HG03354 (cell line): ENCODE data around the gene CHMP1B.
"Not testable (repeated sequence)": the region's sequence is repeated elsewhere in the genome, so short reads cannot be mapped to it uniquely, and the experiment has no call there.

ENCODE experiments used
- ATAC-seq: cut with Tn5 transposase; IDR thresholded peaks from one replicate; pipeline ENCODE4 v1.9.1; 2021; ENCODE audit warnings: mild to moderate bottlenecking; ENCODE audit not compliant: unreplicated experiment, poor library complexity, severe bottlenecking

The CHMP1B gene

DNA sequence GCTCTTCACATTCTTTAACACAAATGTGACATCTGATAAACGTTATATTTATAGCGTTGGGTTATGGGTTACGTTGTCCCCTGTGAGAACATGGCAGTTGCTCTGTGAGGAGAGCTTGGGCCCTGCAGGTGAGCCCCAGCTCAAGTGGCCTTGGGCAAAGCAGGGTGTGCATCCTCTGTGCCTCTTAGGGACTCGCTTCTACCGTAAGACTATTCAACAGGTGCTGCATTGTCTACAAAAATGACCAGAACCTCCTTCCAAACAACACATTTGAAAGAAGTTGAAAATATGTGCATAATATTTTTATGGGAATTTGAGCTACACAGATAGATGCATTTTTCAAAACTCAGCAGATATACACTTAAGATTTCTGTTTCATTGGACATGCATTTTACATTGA is 16.4 kb upstream of the CHMP1B start:
- no peak for ATAC-seq

DNA sequence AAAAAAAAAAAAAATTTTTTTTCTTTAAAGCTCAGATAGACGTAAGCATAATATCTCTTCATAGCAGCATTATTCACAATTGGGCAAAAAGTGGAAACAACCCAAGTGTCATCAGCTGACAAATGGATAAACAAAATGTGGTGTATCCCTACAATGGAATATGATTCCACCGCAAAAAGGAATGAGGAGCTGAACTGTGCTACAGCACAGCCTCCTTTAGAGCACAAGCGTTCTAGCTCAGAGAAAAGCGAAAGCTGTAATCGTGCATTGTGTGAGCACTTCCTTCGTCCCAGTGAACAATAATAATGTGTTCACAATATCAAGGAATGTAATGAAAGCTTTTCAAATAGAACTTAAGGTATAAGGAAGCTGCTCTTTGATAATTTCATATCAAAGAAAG is 11.7 kb upstream of the CHMP1B start:
- no peak for ATAC-seq

DNA sequence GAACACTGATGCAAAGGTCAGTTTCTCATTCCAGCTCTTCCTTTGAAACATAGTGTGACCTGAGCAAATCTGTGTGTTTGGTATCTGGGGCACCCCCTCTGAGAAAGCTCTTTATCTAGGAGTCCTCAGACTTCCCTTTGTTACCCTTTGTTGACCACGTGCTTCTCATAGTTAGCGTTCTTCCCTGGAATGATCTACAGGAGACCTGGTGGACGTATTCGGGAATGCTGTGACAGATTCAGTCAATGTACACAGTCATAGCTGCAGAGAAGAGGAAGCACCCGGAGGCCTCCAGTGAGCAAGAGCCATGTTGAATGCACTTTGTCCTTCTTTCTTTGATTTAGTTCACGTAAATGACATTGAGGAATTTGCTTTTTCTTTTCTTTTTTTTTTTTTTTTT is 10.7 kb upstream of the CHMP1B start:
- no peak for ATAC-seq

DNA sequence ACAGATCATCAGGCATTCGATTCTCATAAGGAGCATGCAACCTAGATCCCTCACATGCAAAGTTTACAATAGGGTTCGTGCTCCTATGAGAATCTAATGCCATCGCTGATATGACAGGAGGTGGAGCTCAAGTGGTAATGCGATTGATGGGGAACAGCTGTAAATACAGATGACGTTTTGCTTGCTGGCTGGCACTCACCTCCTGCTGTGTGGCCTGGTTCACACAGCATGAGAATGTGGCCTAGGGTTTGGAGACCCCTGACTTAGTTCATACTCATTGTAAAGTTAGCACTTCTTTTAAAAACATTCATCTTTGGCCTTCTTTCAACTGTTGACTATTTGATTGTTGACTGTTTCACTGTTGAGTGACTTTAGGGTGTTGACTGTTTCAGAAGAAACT is 8.7 kb upstream of the CHMP1B start:
- no peak for ATAC-seq

DNA sequence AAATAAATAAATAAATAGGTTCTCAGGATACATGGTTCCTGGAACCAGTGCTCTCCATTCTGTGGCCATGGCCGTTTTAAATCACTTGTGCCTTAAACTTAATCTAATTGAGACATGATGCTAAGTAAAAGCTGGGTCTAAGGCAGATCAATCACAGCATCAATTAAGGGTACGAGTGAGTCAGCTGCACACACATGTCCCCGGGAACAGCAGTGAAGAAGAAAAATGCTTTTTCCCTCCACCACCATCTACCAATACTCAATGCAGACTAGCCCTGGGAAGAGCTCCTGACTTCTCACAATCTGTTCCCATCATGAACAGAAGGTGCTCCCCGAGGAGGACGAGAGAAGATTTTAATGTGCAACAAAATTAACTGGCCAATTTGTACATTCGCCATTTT is 6.8 kb upstream of the CHMP1B start:
- no peak for ATAC-seq

DNA sequence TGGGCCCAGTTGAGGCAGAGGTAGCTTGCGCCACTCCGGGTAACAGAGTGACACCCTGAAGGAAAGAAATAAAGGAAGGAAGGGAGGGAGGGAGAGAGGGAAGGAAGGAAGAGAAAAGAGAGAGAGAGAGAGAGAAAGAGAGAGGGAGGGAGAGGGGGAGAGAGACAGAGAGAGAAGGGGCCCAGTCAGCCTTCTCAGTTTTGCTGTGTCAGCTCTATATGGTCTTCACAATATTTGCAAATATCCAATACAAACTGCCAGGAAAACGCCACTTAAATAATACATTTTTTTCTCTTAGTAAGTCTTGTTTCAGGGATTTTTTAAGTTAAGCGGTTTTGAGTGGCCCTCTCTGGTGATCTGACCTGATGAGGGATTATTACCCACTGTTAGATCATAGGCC is 5.6 kb upstream of the CHMP1B start:
- no peak for ATAC-seq

DNA sequence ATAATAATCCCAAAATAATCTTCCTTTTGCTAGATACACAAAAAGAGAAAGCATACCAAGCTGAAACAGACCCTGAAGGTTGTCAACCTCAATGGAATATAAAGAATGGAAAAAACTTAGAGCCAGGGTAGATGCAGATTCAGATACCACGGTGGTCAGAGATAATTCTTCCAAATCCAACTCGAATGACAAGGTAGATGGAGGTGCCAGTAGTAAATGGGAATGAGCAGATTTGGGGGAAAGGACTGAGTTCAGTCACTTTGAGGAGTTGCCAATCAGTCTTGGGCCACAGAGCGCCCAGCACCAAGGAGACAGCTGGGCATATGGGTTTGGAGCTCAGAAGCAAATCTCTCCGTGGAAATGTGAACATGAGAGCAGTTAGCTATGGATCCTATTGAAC is 3.4 kb upstream of the CHMP1B start:
- ATAC-seq, result no peak

DNA sequence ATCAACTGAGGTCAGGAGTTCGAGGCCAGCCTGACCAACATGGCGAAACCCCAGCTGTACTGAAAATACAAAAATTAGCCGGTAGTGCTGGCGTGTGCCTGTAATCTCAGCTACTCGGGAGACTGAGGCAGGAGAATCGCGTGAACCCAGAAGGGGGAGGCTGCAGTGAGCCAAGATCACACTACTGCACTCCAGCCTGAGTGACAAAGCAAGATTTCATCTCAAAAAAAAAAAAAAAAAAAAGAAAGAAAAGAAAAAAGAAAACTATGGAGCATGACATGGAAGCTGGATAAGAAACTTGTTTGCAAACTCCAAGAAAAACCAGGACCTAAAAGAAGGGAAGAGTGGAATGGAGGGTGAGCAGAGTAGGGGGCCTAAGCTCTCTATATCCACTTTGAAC is 1.9 kb upstream of the CHMP1B start:
- no peak for ATAC-seq

DNA sequence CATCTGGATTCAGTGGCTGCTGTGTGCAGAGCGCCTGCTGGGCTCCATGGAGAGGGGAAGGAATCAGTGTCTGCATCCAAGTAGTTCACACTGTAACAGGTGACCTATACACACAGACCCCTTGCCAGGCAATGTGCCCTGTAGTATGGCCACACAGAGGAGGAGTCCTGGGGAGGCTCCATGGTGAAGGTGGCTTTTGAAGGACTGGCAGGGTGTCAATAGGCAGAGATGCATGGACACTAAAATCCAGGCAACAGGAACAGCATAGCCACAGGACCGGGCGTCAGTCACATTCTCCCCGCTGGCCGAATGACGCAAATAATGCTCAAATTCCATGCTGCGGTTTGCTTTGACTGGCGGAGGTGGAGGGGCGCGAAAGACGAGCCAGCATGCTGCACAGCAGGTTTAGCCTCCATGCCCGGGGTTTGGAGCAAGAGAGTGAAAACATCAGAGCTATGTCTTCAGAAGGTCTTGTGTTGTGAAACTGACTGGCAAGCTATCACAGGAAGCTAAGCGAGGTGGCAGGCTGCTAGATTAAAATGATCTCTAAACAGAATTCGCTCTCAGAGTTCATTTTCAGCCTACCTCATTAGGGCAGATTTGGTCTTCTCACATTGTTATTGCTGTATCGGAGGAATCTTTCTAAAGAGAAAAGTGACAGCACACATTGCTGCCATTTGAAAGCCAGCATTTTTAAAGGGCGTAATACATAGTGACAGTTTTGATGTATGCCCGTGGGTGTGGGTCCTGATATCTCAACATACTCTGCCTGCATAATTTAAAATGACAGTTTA is 1.2 kb upstream of the CHMP1B start:
- ATAC-seq, result no peak

DNA sequence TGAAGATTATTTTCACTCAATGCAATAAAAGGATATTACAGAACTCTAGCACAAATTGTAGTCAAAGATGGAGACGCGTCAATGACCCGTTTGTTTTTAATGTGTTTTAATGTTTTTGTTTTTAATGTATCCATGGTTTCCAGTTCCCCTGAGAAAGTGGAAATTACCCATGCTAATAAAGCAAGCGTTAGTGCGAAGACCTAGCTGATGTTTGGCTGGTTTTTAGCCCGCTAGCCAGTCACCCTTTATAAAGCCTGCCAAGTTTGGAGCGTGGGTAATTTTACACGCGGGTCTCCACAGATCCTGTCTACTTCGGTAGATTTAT is 430 bp upstream of the CHMP1B start:
- peak; percentile 43 for ATAC-seq

DNA sequence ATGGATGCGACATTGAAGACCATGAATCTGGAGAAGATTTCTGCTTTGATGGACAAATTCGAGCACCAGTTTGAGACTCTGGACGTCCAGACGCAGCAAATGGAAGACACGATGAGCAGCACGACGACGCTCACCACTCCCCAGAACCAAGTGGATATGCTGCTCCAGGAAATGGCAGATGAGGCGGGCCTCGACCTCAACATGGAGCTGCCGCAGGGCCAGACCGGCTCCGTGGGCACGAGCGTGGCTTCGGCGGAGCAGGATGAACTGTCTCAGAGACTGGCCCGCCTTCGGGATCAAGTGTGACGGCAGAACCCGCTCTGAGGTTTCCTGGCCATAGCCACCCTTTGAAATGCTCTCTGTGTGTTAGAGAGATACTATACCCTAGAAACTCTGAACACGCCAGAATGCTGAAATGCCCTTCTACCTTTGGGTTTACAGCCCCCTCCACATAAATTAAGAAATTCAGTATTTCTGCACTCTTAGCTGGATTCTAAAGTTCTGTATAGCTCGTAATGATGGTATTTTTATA is 659 bp downstream of the CHMP1B start:
- ATAC-seq, result peak; percentile 27

DNA sequence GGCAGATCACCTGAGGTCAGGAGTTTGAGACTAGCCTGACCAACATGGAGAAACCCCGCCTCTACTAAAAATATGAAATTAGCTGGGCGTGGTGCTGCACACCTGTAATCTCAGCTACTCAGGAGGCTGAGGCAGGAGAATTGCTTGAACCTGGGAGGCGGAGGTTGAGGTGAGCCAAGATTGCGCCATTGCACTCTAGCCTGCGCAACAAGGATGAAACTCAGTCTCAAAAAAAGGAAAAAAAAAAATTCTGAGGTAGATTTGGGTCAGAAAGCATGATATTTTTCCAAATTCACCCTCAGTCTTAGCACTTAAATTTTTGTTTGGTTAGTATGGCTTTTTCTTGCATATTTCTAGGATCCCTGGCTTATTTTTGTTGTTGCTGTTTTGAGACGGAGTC is 3.3 kb downstream of the CHMP1B start:
- not testable (repeated sequence) for ATAC-seq

DNA sequence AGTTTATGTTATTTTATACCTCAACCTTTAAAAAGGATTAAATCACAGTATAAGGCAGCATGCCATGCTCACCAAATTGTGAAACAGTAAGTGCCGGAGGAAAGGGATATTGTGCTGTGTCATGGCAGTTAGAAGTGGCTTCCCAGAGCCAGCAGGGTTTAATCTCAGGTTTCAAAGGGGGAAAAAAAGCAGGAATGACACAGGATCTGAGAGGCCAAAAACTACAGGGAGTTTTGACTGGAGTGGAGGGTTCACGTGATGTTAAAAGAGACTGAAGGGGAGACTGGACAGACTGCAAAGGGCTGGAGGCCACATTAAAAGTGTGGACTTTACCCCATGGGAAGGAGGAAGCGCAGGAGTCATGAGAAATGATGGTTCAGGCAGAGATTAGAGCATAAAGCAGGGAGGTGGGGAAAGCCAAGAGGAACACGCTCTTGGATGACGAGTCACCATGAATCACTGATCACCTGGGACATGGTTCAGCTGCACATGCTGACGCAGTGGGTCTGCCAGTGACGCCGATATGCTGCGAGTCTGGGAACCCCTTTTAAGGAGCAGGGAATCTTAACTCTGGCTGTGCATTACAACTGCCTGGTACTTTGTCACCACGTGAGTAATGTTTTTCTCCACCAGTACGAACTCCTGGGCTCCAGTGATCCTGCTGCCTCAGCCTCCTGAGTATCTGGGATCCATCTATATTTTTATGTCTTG is 6.1 kb downstream of the CHMP1B start:
- ATAC-seq, result no peak

DNA sequence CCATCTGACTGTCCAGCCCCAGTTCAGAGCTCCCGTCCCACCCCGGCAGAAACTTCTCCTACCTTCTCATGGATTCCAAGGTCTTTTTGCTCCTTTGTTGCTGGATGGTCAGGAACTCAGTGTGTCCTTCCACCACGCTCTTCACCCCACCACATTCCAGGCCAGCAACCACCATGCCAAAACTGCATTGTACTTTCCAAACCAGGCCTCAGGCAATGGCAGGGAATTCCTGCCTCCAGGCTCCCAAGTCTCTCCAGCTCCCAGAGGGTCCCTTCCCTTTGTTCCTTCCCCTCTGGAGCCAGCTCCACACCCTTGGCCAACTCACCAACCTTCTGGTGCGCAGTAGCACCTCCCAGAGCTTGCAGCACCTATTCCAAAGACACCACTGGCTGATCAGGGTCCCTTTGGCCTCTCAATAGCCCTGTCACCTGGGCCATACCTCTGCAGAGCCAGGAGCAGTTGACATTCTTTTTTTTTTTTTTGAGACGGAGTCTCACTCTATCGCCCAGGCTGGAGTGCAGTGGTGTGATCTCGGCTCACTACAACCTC is 8.1 kb downstream of the CHMP1B start:
- no peak for ATAC-seq

DNA sequence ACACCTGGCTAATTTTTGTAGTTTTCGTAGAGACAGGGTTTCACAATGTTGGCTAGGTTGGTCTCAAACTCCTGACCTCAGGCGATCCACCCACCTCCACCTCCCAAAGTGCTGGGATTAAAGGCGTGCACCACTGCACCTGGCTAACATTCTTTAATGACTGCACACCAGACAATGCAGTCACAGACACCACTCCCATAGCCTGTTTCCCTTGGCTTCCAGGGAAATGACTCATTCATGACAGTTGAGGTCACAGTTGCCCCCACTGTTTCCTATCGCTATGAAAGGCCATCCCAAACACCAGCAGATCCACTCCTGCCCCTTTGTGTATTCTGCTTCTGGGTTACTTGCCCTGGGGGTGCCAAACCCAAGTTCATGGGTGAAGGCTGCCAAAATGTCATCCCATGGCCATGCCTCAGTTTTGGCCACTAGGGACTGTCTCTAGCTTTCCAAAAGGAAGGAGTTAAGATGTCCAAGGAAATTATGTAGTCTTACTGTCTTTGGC is 8.7 kb downstream of the CHMP1B start:
- no peak for ATAC-seq

DNA sequence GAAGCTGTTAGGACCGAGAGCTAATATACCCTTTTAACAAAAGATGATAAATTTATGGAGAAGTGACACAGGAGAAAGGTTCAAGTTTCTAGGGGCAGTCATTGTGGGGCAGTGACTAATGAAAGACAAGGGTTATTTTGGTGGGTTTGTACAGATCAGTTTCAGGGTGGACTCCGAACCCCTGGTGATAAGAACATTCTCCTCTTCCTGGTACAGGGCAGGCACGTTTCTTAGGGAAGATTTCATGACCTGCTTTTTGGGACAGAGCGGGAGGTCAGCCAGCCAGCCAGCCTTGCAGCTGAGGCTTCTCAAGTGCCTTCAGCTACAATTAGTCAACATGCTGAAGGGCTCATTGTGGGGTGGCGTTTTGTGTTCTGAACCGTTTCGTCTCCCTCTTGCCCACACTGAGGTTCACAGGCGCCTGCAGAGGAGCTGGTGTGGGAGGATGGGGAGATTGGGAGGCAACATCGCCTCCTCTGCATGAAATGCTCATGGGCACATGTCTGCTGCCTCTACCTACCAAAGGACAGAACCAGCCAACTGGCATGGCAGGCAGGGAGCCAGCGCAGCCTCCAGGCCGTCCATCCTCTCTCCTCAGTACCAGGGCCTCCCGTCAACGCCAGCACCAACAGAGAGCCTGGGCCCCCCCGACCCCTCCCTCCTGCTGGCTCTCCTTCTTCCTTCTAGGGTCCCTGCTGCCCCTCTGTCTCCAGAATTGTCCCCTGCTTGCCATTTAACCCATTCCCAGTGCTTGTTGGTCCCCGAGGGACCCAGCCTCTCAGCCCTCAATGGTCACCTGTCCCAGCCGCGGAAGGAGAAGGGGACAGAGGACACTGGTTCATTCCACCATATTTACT is 9.6 kb downstream of the CHMP1B start:
- no peak for ATAC-seq

DNA sequence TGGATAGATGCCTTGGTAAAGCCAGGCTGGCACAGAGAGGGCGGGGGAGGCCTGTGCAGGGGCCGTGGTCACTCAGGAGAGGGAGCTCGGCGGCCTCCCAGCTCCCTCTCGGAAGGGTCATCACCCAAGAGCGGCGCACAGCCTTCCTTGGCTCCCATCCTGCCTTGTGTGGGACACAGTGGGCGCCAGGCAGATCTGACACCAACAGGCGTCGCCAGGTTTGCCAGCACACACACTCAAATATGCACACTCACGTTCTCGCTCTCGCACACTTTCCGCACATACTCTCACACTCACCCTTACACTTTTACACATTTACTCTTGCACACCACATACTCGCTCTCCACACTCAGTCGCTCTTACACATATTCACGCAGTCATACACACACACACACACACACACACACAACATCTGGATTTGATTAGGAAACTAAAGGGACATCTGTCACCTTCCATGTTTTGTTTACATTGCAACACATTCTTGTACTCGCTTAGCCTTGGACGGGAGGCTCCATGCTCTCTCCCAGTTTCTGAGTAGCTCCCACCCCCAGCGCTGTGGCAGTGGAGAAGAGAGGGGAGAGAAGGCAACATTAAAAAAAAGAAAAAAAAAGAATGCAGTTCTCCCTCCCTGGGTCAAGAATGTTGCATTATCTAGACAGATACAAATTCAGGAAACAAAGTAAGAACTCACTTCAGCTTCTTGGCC is 10.5 kb downstream of the CHMP1B start:
- ATAC-seq, result no peak

DNA sequence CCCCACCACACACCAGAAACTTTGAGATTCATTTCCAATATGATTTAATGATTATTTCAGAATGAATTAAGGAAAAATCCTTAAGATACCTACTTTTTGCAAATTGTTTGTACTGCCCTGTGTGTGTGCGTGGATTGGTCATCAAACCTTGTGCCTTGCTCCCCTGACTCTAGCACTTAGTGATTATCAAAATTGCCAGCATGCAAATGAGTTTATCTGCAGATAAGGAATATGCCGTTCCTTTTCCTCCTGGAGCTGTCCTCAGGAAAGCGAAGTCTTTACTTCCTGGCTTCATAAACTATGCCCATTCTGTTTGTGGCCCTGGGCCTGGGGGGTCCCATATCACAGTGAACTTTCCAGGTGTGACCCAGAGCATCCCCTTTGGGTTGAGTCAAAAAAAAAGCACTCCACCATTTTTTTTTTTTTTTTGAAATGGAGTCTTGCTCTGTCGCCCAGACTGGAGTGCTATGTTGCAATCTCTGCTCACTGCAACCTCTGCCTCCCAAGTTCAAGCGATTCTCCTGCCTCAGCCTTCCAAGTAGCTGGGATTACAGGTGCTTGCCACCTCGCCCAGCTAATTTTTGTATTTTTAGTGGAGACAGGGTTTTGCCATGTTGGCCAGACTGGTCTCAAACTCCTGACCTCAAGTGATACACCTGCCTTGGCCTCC is 11.4 kb downstream of the CHMP1B start:
- ATAC-seq, result no peak

DNA sequence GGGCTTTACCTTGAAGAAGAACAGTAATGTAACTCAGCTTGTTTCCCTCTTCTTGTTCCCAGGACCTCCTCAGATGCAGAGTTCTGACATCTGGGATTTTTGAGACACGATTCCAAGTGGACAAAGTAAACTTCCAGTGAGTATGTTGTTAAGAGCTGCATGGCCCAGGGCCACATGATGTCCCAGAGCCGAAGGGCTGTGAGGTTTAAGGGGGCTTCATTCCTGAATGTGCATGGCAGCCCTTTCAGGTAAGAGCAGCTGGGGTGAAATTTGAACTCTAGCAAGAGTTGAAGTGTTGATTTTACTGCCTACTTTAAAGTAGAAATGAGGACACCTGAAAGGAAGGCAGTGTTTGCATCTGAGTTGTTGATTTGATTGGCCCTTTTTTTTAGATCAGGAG is 13.3 kb downstream of the CHMP1B start:
- ATAC-seq, result no peak
